ENCODE measurements around the gene FAH. TPM values are rescaled to one million over a fixed set of nuclear protein-coding genes. Genes with fewer than 3 reads are reported as not detected.

FAH gene
- total and polyA plus RNA-seq, 4 donors, result 23.7 to 55.5 (median 49.2) TPM

- H3K27ac ChIP-seq (ENCODE audit: low read depth in 1 of 2, low read length in 1 of 2), result no peak overlapping the region
- ATAC-seq (ENCODE audit: insufficient read depth, low FRiP score), result no peak
- WGBS, 2 donors, result 87 to 88% methylated on average over 17 of the region's 17 CpGs
Observed at GRCh38 chr15:80179025-80179759, 26.4 kb downstream of the FAH start.

GRCh38 chr15:80179935-80180334 lies 27.1 kb downstream of the FAH start:
- Histone ChIP-seq H3K4me1 (ENCODE audit: control insufficient read depth in 5 of 5, insufficient read depth in 5 of 5, low read length in 5 of 5) (peaks cover 0 to 15% (median 13%) of the 10 kb centered on the region in 5 donors), H3K9ac (ENCODE audit: insufficient read depth in 1 of 2, low read length in 2 of 2) (no peak overlapping the region), H3K27me3 (ENCODE audit: control insufficient read depth in 3 of 3, insufficient read depth in 3 of 3, low read length in 2 of 3) (no peaks in the 10 kb centered on the region), H3K9me3 (ENCODE audit: control insufficient read depth in 4 of 4, insufficient read depth in 3 of 4, low read length in 3 of 4) (no peaks in the 10 kb centered on the region), H3K27ac (ENCODE audit: low read depth in 1 of 2, low read length in 1 of 2) (no peak overlapping the region), H3K4me3 (no peak overlapping the region), H3K36me3 (ENCODE audit: control insufficient read depth in 4 of 4, insufficient read depth in 4 of 4, low read length in 4 of 4) (peaks cover 0 to 28% (median 24%) of the 10 kb centered on the region in 4 donors)
- TF ChIP-seq, protein P1, sequence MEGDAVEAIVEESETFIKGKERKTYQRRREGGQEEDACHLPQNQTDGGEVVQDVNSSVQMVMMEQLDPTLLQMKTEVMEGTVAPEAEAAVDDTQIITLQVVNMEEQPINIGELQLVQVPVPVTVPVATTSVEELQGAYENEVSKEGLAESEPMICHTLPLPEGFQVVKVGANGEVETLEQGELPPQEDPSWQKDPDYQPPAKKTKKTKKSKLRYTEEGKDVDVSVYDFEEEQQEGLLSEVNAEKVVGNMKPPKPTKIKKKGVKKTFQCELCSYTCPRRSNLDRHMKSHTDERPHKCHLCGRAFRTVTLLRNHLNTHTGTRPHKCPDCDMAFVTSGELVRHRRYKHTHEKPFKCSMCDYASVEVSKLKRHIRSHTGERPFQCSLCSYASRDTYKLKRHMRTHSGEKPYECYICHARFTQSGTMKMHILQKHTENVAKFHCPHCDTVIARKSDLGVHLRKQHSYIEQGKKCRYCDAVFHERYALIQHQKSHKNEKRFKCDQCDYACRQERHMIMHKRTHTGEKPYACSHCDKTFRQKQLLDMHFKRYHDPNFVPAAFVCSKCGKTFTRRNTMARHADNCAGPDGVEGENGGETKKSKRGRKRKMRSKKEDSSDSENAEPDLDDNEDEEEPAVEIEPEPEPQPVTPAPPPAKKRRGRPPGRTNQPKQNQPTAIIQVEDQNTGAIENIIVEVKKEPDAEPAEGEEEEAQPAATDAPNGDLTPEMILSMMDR (IDR thresholded peaks at IDR 0.05; ENCODE audit: control extremely low read depth, extremely low read depth), result no peak
- DNase-seq, result no peak
- WGBS, 2 donors, result 88 to 92% methylated on average over 15 to 16 of the region's 16 CpGs
- ATAC-seq (ENCODE audit: insufficient read depth, low FRiP score), result no peak

More at GRCh38 chr15:80179025-80179759, 26.4 kb downstream of the FAH start:
- Histone ChIP-seq H3K36me3 (ENCODE audit: control insufficient read depth in 4 of 4, insufficient read depth in 4 of 4, low read length in 4 of 4) (peaks cover 0 to 25% (median 24%) of the 10 kb centered on the region in 4 donors), H3K9ac (ENCODE audit: insufficient read depth in 1 of 2, low read length in 2 of 2) (no peak overlapping the region), H3K27me3 (ENCODE audit: control insufficient read depth in 3 of 3, insufficient read depth in 3 of 3, low read length in 2 of 3) (no peaks in the 10 kb centered on the region), H3K4me1 (ENCODE audit: control insufficient read depth in 5 of 5, insufficient read depth in 5 of 5, low read length in 5 of 5) (peaks cover 0 to 15% (median 13%) of the 10 kb centered on the region in 5 donors), H3K9me3 (ENCODE audit: control insufficient read depth in 4 of 4, insufficient read depth in 3 of 4, low read length in 3 of 4) (no peaks in the 10 kb centered on the region), H3K4me3 (no peak overlapping the region)
- peak in 1 of 3 donors; percentile 30 for DNase-seq
- TF ChIP-seq, protein P1 (IDR thresholded peaks at IDR 0.05; ENCODE audit: control extremely low read depth, extremely low read depth), result no peak

GRCh38 chr15:80180468-80180867 lies 27.7 kb downstream of the FAH start:
- Histone ChIP-seq H3K4me1 (ENCODE audit: control insufficient read depth in 5 of 5, insufficient read depth in 5 of 5, low read length in 5 of 5) (peaks cover 0 to 15% (median 13%) of the 10 kb centered on the region in 5 donors), H3K27ac (ENCODE audit: low read depth in 1 of 2, low read length in 1 of 2) (no peak overlapping the region), H3K4me3 (no peak overlapping the region), H3K9me3 (ENCODE audit: control insufficient read depth in 4 of 4, insufficient read depth in 3 of 4, low read length in 3 of 4) (no peaks in the 10 kb centered on the region), H3K36me3 (ENCODE audit: control insufficient read depth in 4 of 4, insufficient read depth in 4 of 4, low read length in 4 of 4) (peaks cover 0 to 34% (median 25%) of the 10 kb centered on the region in 4 donors), H3K9ac (ENCODE audit: insufficient read depth in 1 of 2, low read length in 2 of 2) (no peak overlapping the region), H3K27me3 (ENCODE audit: control insufficient read depth in 3 of 3, insufficient read depth in 3 of 3, low read length in 2 of 3) (no peaks in the 10 kb centered on the region)
- no peak for ATAC-seq (ENCODE audit: insufficient read depth, low FRiP score)
- DNase-seq, result no peak
- TF ChIP-seq, protein P1 (IDR thresholded peaks at IDR 0.05; ENCODE audit: control extremely low read depth, extremely low read depth), result no peak
- WGBS, 2 donors, result 86 to 87% methylated on average over 7 of the region's 7 CpGs
